Right forelimb (tissue), 1 donor: Measurements from ENCODE around the gene PEAR1.

Experiments
- DNase-seq: peaks from one replicate; pipeline ENCODE4 v3.0.0-alpha.2; 2018

The PEAR1 gene

DNA sequence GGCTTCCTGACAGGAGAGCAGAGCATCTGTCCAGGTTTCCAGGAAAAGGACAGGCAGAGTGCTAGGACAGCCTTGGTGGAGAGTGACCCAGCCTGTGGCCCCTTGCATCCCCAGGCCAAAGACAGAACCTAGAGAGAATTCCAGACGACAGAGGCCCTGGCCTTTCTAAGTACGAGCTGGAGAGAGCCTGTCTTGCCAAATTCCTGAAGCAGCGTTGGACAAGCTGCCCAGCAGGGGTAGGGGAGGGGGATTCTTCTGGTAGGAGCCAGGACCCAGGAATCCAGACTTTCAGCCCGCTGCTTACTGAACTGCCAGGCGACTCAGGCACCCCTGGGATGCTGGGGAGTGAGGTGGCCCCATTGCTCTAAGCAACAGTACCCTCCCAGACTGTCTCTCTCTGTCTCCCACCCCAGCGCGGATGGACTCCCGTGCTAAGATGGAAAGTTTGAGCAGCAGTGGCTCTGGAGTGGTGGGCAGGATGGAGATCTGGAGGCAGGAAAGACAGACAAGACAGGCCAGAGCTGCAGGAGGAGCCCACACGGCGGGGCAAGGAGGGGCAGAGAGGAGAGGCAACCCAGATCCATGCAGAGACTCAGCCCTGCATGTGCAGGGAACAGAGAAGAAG lies 8.8 kb upstream of the PEAR1 start:
- no peak for DNase-seq

DNA sequence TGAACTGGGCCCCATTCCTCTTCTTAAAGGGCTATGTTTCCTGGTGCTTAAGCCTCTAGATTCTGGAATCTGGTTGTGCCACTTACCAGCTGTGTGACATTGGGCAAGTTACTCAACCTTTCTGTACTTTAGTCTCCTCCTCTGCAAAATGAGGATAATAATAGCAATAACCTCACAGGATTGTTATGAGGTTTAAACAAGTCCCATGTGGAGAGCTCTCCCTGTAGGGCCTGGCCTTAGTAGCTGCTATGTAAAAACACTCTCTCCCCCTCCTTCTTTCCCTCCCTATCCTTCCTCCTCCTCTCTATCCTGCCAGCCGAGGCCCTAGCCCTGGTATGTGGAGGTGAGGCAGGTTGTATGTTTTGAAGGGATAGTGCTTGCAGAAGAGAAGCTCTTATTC lies 8.2 kb upstream of the PEAR1 start:
- no peak for DNase-seq

DNA sequence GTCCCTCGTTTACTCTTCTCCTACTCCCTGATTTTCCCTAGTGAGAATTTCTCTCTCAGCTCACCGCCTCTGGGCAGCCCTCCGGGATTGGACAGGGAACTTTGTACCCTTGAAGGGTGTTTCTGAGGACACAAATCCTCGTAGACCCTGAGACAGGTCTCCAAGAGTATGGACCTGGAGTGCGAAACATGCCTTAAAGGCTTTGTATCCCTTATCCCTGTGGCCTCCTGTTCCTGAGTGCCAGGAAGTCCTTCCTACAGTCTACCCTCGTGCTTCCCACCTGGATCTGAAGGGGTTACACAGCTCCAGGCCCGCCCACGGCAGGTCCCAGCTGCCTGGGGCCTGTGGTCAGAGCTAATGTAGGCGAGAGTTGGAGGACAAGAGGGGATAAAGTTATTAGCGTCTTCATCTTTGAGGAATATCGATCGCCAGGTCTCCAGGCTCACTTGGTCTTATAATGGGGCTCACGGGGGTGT lies 7.6 kb upstream of the PEAR1 start:
- no peak for DNase-seq

DNA sequence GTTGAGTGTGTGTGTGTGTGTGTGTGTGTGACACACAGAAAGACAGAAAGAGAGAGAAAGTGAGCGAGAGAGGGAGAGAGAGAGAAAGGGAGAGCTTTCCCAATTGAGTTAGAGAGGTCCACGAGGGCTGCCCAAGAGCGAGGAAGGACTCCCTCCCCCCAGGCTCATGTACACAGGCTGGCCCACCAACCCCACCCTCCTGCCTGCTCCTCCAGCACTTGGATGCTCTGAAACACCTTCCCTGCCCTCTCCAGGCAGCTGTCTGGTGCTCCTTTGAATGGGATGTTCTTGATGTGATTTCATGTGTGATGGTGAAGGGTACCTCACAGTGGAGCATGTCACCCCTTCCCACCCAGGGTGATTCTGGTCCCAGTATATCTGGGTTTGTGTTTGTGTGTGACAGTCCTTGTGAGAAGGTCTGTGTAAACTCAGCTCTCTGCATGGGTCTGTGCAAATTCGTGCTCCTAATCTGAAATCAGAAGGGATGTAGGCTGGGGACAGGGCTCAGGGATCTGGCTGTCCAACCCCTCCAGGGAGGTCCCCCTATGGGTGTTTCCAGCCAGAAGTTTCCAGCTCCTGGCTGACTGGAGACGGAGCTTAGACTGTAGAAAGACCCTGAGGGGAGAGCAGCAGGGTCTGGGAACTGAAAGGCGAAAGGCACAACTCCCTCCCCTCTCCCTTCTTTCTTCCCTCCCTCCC lies 6.8 kb upstream of the PEAR1 start:
- DNase-seq: no peak

DNA sequence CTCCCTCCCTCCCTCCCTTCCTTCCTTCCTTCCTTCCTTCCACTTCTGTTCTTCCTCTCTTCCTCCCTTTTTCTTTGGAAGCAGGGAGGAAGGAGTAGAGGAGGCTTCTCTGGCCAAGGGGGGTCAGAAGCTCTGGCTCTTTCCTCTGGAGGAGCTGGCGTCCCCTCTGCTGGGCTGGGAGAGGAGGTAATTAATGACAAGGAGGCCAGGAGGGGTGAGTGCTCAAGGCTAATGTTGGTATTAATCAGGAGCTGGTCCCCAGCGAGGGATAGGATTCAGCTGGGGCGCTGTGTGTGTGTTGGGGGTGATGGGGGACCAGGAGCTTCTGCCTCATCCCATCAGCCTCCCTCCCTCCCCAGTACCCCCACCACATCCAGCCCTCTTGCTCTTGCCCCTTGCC lies 6.2 kb upstream of the PEAR1 start:
- no peak for DNase-seq

DNA sequence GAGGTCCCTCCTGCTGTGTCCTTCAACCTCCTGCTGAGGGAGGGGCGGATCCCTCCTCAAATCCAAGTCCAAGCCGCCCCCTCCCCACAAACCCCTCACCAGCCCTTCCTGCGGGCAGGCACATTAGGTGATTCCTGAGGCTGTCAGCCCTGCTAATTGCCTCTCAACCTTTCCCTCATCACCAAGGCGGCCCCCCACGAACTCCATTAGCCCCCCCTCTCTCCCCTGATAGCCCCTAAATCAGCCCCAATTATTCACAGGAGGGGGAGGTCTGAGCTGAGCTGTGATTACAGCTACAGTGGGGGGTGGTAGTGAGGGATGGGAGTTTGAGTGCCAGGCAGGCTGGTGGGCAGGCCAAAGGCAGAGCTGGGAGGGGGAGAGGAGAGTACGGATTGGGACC lies 5.8 kb upstream of the PEAR1 start:
- no peak for DNase-seq

DNA sequence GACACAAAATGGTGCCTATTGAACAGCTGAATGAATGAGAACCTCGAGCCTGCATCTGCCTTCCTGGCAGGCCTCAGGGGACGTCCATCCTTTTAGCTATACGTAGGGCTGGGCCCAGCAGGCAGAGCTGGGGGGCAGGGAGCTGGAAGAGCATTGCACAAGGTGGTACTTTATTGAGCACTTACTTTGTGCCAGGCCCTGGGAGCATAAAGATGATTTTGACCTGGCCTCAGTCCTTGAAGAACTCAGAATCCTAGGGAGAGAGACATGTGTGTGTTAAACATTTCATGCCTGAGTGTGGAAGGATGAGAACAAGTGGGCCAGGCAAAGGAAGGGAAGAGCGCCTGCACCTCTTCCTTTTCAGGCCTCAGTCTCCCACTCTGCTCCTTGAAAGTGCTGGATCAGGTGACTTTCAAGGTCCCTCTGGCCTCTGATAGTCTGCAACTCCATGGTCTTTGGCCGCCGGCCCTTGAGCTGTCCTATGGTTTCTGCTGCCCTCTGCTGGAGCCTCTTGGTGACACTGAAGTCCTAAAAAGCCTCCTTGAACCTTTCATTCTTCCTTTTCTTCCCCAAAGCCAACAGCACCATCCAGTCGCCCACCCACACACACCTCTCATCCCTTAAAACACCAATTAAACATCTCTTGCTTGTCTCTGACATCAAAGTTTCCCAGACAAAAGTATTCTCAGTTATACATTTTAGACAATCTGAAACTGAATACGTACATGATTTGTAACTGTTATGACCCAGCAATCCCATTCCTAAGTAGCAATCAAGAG lies 3.5 kb upstream of the PEAR1 start:
- DNase-seq: peak; percentile 87

DNA sequence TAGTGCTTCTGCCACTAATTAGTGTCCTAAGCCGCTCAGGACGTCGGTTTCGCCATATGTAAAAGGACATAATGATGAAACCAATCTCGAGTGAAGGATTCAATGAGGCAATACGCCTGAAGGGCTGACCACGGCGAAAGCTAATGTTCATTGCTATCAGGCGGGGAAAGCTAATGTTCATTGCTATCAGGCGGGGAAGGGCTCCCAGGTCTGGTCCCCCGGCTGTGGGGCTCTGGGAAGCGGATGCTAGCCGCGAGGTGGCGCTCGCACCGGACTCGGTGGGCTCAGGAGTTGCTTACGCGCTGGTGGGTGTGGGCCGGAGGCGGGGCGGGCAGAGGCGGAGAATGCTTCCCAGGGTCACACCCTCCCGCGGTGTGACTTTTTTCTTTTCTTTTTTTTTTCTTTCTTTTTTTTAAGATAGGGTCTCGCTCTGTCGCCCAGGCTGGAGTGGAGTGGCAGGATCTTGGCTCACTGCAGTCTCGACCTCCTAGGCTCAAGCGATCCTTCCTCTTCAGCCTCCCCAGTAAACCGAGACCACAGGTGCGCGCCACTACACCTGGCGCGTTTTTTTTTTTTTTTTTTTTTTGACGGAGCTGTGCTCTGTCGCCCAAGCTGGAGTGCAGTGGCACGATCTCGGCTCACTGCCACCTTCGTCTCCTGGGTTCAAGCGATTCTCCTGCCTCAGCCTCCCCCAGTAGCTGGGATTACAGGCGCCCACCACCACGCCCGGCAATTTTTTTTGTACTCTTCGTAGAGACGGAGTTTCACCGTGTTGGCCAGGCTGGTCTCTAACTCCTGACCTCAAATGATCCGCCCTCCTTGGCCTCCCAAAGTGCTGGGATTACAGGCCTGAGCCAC lies 1.1 kb upstream of the PEAR1 start:
- peak; percentile 93 for DNase-seq

DNA sequence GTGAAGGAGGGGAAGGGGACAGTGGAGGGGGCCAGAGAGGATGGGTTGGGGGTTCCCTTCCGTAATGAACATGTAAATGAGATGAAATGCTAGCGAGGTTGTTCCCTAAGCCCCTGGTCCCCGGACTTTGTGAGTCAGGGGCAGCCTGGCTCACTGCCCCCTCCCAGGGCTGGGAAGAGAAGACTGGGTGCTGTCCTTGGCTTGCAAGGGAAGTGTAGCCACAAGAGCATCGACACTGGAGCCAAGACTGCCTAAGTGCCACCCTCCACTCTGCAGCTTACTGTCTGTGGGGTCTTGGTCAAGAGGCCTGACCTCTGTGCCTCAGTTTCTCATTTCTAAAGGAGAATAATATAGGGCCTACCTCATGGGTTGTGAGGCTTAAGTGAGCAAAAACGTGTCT lies 483 bp downstream of the PEAR1 start:
- no peak for DNase-seq

DNA sequence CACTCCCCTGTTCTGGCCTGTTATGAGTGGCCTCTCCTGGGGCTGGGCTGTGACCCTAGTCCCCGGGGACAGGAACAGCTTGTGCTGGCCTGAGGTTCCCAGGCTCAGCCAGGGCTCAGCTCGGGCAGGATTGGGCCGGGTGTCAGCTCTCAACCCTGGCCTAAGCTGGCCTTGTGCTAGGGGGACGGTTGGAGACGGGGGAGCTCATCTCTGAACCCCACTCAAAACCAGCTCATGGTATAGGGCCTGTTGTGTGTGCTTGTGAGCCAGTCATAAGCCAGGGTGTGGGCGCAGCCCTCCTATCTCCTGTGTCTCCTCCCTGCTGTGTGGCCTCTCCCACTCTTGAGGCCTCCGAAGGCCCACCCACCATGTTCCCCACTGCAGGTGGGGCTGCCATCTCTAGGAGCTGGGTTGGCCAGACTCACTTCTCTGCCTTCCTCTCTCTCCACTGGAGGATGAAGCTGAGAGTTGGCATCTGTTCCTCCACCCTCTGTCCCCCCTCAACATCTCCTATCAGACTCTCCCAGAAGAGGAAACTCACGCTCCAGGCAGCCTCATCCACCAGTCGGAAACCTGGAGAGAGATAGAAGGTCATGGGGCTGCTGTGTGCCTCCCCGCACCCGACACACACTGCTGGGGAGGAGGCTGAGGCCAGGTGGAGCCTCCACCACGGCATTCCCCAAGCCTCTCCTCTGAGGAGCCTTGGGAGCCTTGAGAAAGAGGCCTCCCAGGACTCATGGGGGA lies 1.4 kb downstream of the PEAR1 start:
- no peak for DNase-seq

DNA sequence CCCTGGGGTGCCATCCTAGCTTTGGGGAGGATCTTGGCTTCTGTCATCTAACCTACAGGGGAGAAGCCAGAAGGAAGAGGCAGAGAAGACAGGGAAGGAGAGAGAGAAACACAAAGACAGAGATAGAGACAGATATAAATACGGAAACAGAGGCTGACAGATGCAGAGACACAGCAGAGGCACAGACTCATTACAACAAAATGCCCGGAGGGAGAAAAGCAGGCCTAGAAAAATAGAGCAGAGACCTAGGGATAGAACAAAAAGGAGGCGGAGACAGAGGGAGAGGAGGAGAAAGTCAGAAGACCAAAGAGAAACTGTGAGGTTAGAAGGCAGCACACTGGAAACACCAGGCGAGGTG lies 1.9 kb downstream of the PEAR1 start:
- DNase-seq: no peak

DNA sequence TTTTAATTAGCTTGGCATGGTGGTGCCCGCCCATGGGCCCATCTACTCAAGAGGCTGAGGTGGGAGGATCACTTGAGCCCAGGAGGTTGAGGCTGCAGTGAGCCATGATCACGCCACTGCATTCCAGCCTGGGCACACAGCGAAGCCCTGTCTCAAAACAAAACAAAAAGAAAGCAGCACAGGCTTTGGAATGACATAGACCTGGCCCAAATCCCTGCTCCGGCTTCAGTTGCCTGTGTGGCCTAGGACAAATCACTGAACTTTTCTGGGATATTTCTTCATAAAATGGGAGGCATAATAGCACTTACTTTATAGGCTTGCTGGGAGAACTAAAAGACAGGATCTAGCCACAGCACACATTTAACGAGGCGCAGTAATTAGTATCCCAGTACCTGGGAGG lies 2.4 kb downstream of the PEAR1 start:
- no peak for DNase-seq

DNA sequence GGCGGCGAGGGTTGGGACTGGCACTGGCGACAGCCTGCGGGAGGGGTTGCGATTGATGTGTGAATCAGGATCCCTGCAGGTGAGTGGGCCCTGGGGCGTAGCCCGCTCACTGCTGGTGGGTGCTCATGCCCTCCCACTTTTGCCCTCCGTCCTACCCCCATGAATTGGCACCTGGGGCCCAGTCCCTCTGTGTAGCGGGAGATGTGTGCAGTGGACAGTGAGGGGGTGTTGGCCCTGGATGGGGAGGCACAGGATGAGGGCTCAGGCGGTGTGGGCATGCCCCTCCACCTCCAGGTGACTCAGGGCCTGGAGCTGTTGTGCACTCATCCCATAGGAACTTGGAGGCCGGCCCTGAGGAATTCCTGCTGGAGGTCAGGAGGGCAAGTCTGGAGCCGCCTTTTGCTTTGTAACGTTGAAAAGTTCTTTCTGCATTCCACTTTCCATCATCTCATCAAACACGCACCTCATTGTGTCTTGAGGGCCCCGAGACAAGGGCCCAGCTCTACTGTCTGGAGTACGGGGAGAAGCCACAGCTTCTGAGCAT lies 3.0 kb downstream of the PEAR1 start:
- no peak for DNase-seq

DNA sequence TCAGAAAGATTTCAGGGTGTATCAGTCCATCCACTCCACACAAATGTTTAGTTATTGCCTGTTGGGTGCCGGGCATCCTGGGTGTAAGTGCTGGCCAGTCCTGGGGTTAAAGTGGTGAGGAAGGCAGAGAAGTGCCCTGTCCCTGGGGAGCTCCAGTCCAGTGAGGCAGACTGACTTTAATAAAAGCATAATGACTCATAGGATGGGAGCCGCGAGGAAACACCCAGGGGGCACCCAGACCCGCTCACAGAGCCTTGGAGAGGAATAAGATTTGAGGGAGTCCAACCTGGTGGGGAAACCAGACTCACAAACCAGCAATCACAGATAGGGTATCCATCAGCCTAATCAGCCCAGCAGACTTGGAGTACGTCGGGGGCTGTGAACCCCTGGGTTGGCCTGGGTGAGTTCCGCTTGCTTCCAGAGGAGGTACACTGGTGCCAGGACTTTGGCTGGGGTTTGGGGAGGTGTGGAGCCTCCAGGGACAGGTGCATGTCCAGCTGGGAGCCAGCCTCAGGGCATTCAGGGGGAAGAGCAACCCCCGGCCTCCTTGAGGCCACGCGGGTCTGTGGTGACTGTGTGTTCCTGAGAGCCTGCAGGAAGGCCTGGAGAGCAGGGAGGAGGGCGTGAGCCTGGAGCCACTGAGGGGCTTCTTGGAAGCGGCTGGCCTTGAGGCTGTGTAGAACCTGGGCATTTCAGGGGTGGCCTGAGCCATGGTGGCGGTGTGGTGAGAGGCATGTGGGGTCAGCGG lies 3.7 kb downstream of the PEAR1 start:
- no peak for DNase-seq

DNA sequence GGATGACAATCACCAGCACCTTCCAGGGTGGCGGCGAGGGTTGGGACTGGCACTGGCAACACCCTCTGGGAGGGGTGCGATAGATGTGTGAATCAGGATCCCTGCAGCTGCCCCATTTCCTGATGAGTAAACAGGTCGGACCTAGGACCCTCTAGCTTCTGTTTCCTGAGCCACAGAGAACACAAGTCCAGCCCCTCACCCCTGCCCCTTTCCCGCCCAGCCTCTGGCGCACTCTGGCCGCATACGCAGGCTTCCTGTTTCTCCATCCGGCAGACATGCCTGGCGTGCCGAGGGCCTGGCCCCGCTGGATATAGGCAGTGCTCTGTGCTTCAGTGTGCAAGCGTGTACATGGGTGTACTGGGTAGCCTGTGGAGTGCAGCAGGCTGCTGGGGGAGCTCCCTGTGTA lies 4.6 kb downstream of the PEAR1 start:
- DNase-seq: peak; percentile 74

DNA sequence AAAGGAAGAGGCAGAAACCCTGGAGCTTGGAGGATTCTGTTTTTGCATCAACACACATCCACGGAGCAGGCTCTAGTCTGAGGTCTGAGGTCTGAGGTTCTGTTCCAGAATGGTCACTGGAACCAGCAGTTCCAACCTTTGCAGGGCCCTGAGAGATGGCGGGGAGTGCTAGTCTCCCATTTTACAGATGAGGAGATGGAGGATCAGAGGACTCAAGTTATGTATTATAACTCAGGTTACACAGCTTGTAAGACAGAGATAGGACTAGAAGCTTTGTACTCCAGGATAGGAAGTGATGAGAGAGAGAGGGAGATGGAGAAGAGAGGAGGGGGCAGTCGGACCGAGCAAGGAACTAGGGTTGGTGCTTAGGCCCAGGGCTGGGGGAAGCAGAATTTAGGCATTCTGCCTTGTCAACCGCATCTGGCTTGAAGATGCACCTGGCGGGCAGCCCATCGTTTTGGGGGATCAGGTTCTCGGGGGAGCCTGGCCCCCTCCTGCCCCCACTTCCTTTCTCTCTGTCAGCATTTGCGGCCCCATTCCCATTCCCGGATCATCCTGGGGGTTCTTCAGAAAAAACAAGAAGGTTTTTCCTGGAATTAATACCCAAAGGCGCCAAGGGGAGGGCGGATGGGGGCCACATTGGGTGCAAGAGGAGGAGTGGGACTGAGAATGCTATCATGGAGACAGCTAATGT lies 5.6 kb downstream of the PEAR1 start:
- no peak for DNase-seq

DNA sequence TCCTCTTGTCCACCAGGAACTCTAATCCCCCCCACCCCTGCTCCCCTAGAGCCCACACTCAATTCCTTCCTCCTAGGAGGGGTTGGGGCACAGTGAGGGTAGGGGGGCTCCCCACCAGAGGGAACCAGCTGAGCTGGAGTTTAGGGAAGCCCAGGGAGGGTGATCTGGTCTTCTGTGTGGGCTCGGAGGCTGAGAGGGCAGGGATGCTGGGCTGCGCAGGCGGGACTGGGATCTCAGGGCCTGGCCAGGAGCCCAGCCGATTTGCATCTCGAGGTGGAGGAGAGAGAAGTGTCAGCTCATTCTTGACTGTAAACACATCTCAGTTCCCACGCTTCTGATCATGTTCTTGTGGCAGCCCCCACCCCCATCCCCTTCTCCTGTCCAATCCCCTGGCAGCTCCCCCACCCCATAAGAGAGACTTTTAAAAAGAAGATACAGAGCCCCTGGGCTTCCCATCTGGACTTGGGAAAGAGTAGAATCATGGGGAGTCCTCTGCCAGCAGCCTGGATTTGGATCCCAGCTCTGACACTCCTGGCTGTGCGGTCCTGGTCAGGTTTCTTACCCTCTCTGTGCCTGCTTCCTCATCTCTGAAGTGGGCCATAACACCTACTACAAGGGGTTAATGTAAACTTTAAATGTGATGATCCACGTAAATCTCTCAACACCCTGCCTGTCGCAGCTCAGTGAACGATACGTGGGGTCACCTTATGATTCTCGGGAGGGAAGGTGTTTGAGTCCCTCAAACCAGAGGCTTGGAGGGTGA lies 6.6 kb downstream of the PEAR1 start:
- no peak for DNase-seq

DNA sequence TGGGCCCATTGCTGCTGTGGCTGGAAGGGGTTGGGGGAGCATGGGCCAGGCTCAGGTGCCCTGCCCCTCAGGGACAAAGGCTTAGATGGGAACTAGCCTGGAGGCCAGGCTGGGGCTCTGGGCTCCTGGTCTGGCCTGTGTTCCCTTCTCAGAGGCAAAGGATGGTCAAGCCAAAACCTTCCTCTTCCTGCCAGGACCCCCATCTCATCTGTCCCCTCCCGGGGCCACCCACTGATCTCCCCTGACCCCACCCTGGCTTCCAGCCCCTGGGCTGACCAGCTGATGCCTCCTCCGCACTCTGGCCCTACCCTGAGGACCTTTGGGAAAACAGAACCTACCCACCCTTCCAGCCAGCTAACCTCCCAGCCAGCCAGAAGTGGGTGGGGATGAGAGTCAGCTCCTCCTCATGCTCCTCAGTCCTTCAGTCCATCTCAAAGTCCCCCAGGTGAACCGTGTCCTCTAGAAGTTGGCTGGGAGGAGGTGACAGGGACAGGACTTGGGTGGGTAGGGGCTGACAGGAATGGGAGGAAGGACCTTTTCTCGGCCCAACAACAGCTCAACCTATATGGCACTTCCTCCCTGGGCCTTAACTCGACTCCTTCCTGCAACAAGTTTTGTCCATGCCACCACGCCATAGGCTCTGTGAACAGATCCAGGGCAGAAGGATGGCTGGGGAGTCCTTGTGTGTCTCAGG lies 7.5 kb downstream of the PEAR1 start:
- DNase-seq: no peak

DNA sequence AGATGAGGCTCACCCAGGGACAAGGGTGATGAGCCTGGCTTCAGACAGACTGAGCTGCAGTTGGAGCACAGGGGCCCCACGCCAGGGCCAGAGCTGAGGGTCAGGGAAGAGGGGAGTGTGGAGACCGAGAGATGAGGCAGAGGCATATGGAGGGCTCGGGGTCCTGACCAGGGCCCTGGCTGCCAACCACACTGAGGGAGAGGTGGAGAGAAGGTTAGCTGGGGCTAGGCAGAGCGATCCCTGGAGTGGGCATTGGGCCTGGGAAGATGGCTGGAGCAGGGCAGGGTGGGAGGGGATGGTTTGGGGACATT lies 8.0 kb downstream of the PEAR1 start:
- DNase-seq: no peak
